HG02885 (cell line): Measurements from ENCODE around the gene NKX2-2.
A peak's percentile ranks its signal among the peaks of the same experiment; 100 is the strongest.

ENCODE experiments used
- ATAC-seq: cut with Tn5 transposase; IDR thresholded peaks from one replicate; pipeline ENCODE4 v1.9.1; 2021; ENCODE audit warnings: mild to moderate bottlenecking; ENCODE audit not compliant: unreplicated experiment, poor library complexity

The NKX2-2 gene

GRCh38 chr20:21513881-21514540 is at the start of gene NKX2-2:
Gene NKX2-2 (minus strand): TSS chr20:21514064. CDS start chr20:21513669, 395 bp downstream.
- ATAC-seq, result no peak

GRCh38 chr20:21562656-21563055 is 48.8 kb upstream of the NKX2-2 start:
- no peak for ATAC-seq

GRCh38 chr20:21559305-21559704 is 45.4 kb upstream of the NKX2-2 start:
- peak; percentile 75 for ATAC-seq

- no peak for ATAC-seq
Measured at GRCh38 chr20:21557241-21558020, 43.6 kb upstream of the NKX2-2 start.

GRCh38 chr20:21556398-21556797 is 42.5 kb upstream of the NKX2-2 start:
- no peak for ATAC-seq

GRCh38 chr20:21555470-21556120 is 41.7 kb upstream of the NKX2-2 start:
- ATAC-seq, result no peak

- no peak for ATAC-seq
Measured at GRCh38 chr20:21554985-21555384, 41.1 kb upstream of the NKX2-2 start.

GRCh38 chr20:21554376-21554890 is 40.6 kb upstream of the NKX2-2 start:
- ATAC-seq, result no peak

- ATAC-seq, result no peak
Measured at GRCh38 chr20:21550587-21550986, 36.7 kb upstream of the NKX2-2 start.

- peak; percentile 88 for ATAC-seq
Measured at GRCh38 chr20:21548390-21549035, 34.6 kb upstream of the NKX2-2 start.

GRCh38 chr20:21546355-21546754 is 32.5 kb upstream of the NKX2-2 start:
- no peak for ATAC-seq

GRCh38 chr20:21539512-21539911 is 25.6 kb upstream of the NKX2-2 start:
- ATAC-seq, result no peak

- ATAC-seq, result no peak
Measured at GRCh38 chr20:21534886-21535285, 21.0 kb upstream of the NKX2-2 start.

GRCh38 chr20:21534453-21534852 is 20.6 kb upstream of the NKX2-2 start:
- no peak for ATAC-seq

GRCh38 chr20:21529863-21530262 is 16.0 kb upstream of the NKX2-2 start:
- no peak for ATAC-seq

- ATAC-seq, result no peak
Measured at GRCh38 chr20:21528870-21529269, 15.0 kb upstream of the NKX2-2 start.

GRCh38 chr20:21527908-21528307 is 14.0 kb upstream of the NKX2-2 start:
- no peak for ATAC-seq

GRCh38 chr20:21526776-21527175 is 12.9 kb upstream of the NKX2-2 start:
- no peak for ATAC-seq

- no peak for ATAC-seq
Measured at GRCh38 chr20:21523895-21524294, 10.0 kb upstream of the NKX2-2 start.

- ATAC-seq, result no peak
Measured at GRCh38 chr20:21523281-21523868, 9.5 kb upstream of the NKX2-2 start.
